ENCODE results near the gene DBNDD1. TPM values are rescaled to one million over a fixed set of nuclear protein-coding genes. Genes with fewer than 3 reads are reported as not detected.

DBNDD1 gene
- total RNA-seq, 1 experiment from 2014 or later = 64.6 TPM

GRCh38 chr16:89958068-89958467 is 61.2 kb downstream of the DBNDD1 start:
- intact Hi-C loops (cut with micrococcal nuclease; ENCODE audit: unreplicated experiment) = no loop called here
- BruUV-seq (replicated peaks) = no TSS peak
- TF ChIP-seq CTCF (IDR thresholded peaks at IDR 0.05; ENCODE audit: insufficient read depth in 1 of 2, low read depth in 1 of 2, low read length in 1 of 2, severe bottlenecking in 1 of 2, unreplicated experiment in 1 of 2) = no peak
- Histone ChIP-seq H3K9me3 (no peaks in the 10 kb centered on the region), H3K27me3 (replicated peaks; ENCODE audit: control insufficient read depth, insufficient read depth, low read length) (no peaks in the 10 kb centered on the region), H3K4me1 (no peaks in the 10 kb centered on the region), H3K4me3 (ENCODE audit: low read depth, low read length) (no peak overlapping the region), H3K36me3 (ENCODE audit: control insufficient read depth, insufficient read depth, low read length) (peaks cover 4% of the 10 kb centered on the region)
- DNase-seq = peak; percentile 73 to 75
- Mint-ChIP-seq H3K9me3 (ENCODE audit: unreplicated experiment) (no peaks in the 10 kb centered on the region), H3K27ac (ENCODE audit: unreplicated experiment) (no peak overlapping the region), H3K4me3 (ENCODE audit: unreplicated experiment) (no peak overlapping the region), H3K27me3 (ENCODE audit: insufficient read depth, unreplicated experiment) (no peaks in the 10 kb centered on the region), H3K36me3 (ENCODE audit: insufficient read depth, unreplicated experiment) (peaks cover 52% of the 10 kb centered on the region), H3K4me1 (ENCODE audit: low read depth, unreplicated experiment) (no peaks in the 10 kb centered on the region)
- POLR2A ChIA-PET = no interaction called here
- CTCF ChIA-PET = interaction anchor here (0.6 kb wide), 1 partner anchor 257 kb away, joined by 7 read pairs; the partner anchor contains the start of gene SPATA2L

GRCh38 chr16:89957216-89957785 is 62.0 kb downstream of the DBNDD1 start:
- peaks cover 52% of the 10 kb centered on the region for H3K36me3 Mint-ChIP-seq (ENCODE audit: insufficient read depth, unreplicated experiment)
- H3K36me3 ChIP-seq (ENCODE audit: control insufficient read depth, insufficient read depth, low read length) = peaks cover 4% of the 10 kb centered on the region
- intact Hi-C loops (cut with micrococcal nuclease; ENCODE audit: unreplicated experiment) = no loop called here
- no peak overlapping the region for H3K27ac Mint-ChIP-seq (ENCODE audit: unreplicated experiment)
- BruUV-seq (replicated peaks) = no TSS peak
- no peaks in the 10 kb centered on the region for H3K4me1 Mint-ChIP-seq (ENCODE audit: low read depth, unreplicated experiment)
- TF ChIP-seq CTCF (IDR thresholded peaks at IDR 0.05; ENCODE audit: insufficient read depth in 1 of 2, low read depth in 1 of 2, low read length in 1 of 2, severe bottlenecking in 1 of 2, unreplicated experiment in 1 of 2) = no peak
- no peaks in the 10 kb centered on the region for H3K4me1 ChIP-seq
- ChIA-PET CTCF (interaction anchor here (0.6 kb wide), 1 partner anchor 256 kb away, joined by 7 read pairs; the partner anchor contains the start of gene SPATA2L), POLR2A (interaction anchor here (0.6 kb wide), 1 partner anchor 511 kb away, joined by 3 read pairs; no protein-coding TSS in a partner anchor)
- H3K4me3 ChIP-seq (ENCODE audit: low read depth, low read length) = no peak overlapping the region
- no peaks in the 10 kb centered on the region for H3K9me3 ChIP-seq
- DNase-seq = no peak
- no peak overlapping the region for H3K4me3 Mint-ChIP-seq (ENCODE audit: unreplicated experiment)
- no peaks in the 10 kb centered on the region for H3K27me3 Mint-ChIP-seq (ENCODE audit: insufficient read depth, unreplicated experiment)
- H3K9me3 Mint-ChIP-seq (ENCODE audit: unreplicated experiment) = no peaks in the 10 kb centered on the region
- no peaks in the 10 kb centered on the region for H3K27me3 ChIP-seq (replicated peaks; ENCODE audit: control insufficient read depth, insufficient read depth, low read length)

GRCh38 chr16:89956505-89957215 is 62.6 kb downstream of the DBNDD1 start:
- no peaks in the 10 kb centered on the region for H3K9me3 Mint-ChIP-seq (ENCODE audit: unreplicated experiment)
- no peaks in the 10 kb centered on the region for H3K9me3 ChIP-seq
- POLR2A ChIA-PET = interaction anchor here (0.6 kb wide), 1 partner anchor 510 kb away, joined by 3 read pairs; no protein-coding TSS in a partner anchor
- peaks cover 52% of the 10 kb centered on the region for H3K36me3 Mint-ChIP-seq (ENCODE audit: insufficient read depth, unreplicated experiment)
- H3K4me1 Mint-ChIP-seq (ENCODE audit: low read depth, unreplicated experiment) = no peaks in the 10 kb centered on the region
- BruUV-seq (replicated peaks) = no TSS peak
- H3K27me3 ChIP-seq (replicated peaks; ENCODE audit: control insufficient read depth, insufficient read depth, low read length) = no peaks in the 10 kb centered on the region
- no peak for TF ChIP-seq CTCF (IDR thresholded peaks at IDR 0.05; ENCODE audit: insufficient read depth in 1 of 2, low read depth in 1 of 2, low read length in 1 of 2, severe bottlenecking in 1 of 2, unreplicated experiment in 1 of 2)
- H3K36me3 ChIP-seq (ENCODE audit: control insufficient read depth, insufficient read depth, low read length) = peaks cover 4% of the 10 kb centered on the region
- H3K27me3 Mint-ChIP-seq (ENCODE audit: insufficient read depth, unreplicated experiment) = no peaks in the 10 kb centered on the region
- H3K27ac Mint-ChIP-seq (ENCODE audit: unreplicated experiment) = no peak overlapping the region
- H3K4me1 ChIP-seq = no peaks in the 10 kb centered on the region
- DNase-seq = no peak
- intact Hi-C loops (cut with micrococcal nuclease; ENCODE audit: unreplicated experiment) = no loop called here
- CTCF ChIA-PET = no interaction called here
- H3K4me3 ChIP-seq (ENCODE audit: low read depth, low read length) = no peak overlapping the region
- H3K4me3 Mint-ChIP-seq (ENCODE audit: unreplicated experiment) = no peak overlapping the region
